ENCODE measurements around the gene SLC8A3. TPM values are rescaled to one million over a fixed set of nuclear protein-coding genes. Genes with fewer than 3 reads are reported as not detected.
"Not testable (repeated sequence)": the region's sequence is repeated elsewhere in the genome, so short reads cannot be mapped to it uniquely, and the experiment has no call there.

Gene SLC8A3
- under 1 TPM; under 0.01 to 0.66 TPM for total RNA-seq

- H3K4me3 ChIP-seq: peak within 1 kb of the TSS in 1 of 2 donors; percentile 28
- ATAC-seq (peak; percentile 65), DNase-seq (peak; percentile 27 to 38 (median 34))
- 1 to 10% methylated on average over 33 to 79 of the region's 83 CpGs for WGBS, 2 donors
- TF ChIP-seq POLR2A (IDR thresholded peaks at IDR 0.05) (no peak), CTCF (IDR thresholded peaks at IDR 0.05) (no peak)
- peaks cover 0 to 11% of the 10 kb centered on the region in 2 donors for H3K27me3 ChIP-seq
- H3K4me1 ChIP-seq: peaks cover 21% of the 10 kb centered on the region
- H3K36me3 ChIP-seq (replicated peaks in 1 of 2; ENCODE audit: insufficient read depth in 1 of 2, low read depth in 2 of 2): no peaks in the 10 kb centered on the region
- H3K27ac ChIP-seq: no peak within 1 kb of the TSS
- no peaks in the 10 kb centered on the region for H3K9me3 ChIP-seq
- intact Hi-C loops (cut with DNase I): no loop called here
Observed at GRCh38 chr14:70188659-70189455, at the start of gene SLC8A3. Gene SLC8A3 (minus strand): TSS chr14:70188951. CDS start chr14:70168422, 20,529 bp downstream.

GRCh38 chr14:70237710-70238109, 49.0 kb upstream of the SLC8A3 start:
- Histone ChIP-seq H3K9me3 (no peaks in the 10 kb centered on the region), H3K4me1 (no peaks in the 10 kb centered on the region), H3K36me3 (replicated peaks in 1 of 2; ENCODE audit: insufficient read depth in 1 of 2, low read depth in 2 of 2) (no peaks in the 10 kb centered on the region), H3K27me3 (no peaks in the 10 kb centered on the region), H3K27ac (no peak overlapping the region), H3K4me3 (no peak overlapping the region)
- 80 to 84% methylated on average over 3 of the region's 3 CpGs for WGBS, 2 donors
- DNase-seq: no peak
- intact Hi-C loops (cut with DNase I): no loop called here
- TF ChIP-seq POLR2A (IDR thresholded peaks at IDR 0.05) (no peak), CTCF (IDR thresholded peaks at IDR 0.05) (no peak)
- ATAC-seq: no peak

GRCh38 chr14:70234066-70234950, 45.6 kb upstream of the SLC8A3 start:
- H3K27ac ChIP-seq: no peak overlapping the region
- TF ChIP-seq POLR2A (IDR thresholded peaks at IDR 0.05) (no peak), CTCF (IDR thresholded peaks at IDR 0.05) (no peak)
- 80 to 88% methylated on average over 29 to 58 of the region's 61 CpGs for WGBS, 2 donors
- no peaks in the 10 kb centered on the region for H3K36me3 ChIP-seq (replicated peaks in 1 of 2; ENCODE audit: insufficient read depth in 1 of 2, low read depth in 2 of 2)
- no peaks in the 10 kb centered on the region for H3K27me3 ChIP-seq
- intact Hi-C loops (cut with DNase I): no loop called here
- no peak overlapping the region for H3K4me3 ChIP-seq
- DNase-seq (no peak), ATAC-seq (no peak)
- H3K4me1 ChIP-seq: no peaks in the 10 kb centered on the region
- H3K9me3 ChIP-seq: no peaks in the 10 kb centered on the region

- DNase-seq; H3K9me3 ChIP-seq; H3K27me3 ChIP-seq; H3K4me1 ChIP-seq; H3K4me3 ChIP-seq; intact Hi-C loops (cut with DNase I); H3K36me3 ChIP-seq (replicated peaks in 1 of 2; ENCODE audit: insufficient read depth in 1 of 2, low read depth in 2 of 2); ATAC-seq; H3K27ac ChIP-seq: not testable (repeated sequence)
- 77 to 80% methylated on average over 14 of the region's 14 CpGs for WGBS, 2 donors
Observed at GRCh38 chr14:70231756-70232544, 43.2 kb upstream of the SLC8A3 start.

- H3K27me3 ChIP-seq; H3K4me1 ChIP-seq; H3K36me3 ChIP-seq (replicated peaks in 1 of 2; ENCODE audit: insufficient read depth in 1 of 2, low read depth in 2 of 2); H3K9me3 ChIP-seq; intact Hi-C loops (cut with DNase I); H3K4me3 ChIP-seq; H3K27ac ChIP-seq; DNase-seq; ATAC-seq: not testable (repeated sequence)
- WGBS, 2 donors: 75 to 81% methylated on average over 8 of the region's 9 CpGs
Observed at GRCh38 chr14:70229877-70230640, 41.3 kb upstream of the SLC8A3 start.
